Measurements from ENCODE around the gene MUC13. TPM values are rescaled to one million over a fixed set of nuclear protein-coding genes. Genes with fewer than 3 reads are reported as not detected.

Gene MUC13
- total RNA-seq, 4 donors from 2014 or later = 0.46 TPM; not detected in 3

DNA sequence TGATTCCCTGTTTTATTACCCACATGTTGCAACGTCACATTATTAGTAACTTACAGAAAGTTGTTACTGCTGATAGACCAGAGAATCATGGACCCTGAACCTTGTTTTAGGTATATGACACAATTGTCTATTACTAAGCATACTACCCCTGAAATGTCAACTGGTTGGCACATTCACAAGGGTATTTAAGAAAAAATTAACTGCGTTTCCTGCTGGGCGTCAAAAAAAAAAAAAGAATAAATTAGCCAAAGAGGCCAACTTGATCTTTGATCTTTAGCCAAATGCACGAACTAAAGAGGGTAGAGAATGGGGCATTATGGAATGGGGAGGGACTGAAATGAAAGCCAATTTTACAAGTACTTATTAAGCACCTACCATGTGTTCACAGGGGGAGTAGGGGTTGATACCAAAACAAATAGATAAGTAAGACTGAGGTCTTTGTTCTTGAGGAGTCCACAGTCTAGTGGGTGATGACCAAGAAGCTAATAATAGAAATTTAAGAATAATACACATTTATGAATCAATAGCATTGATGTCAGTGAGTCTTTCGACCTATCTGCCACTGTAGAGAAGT lies 17.8 kb upstream of the MUC13 start:
- Histone ChIP-seq H3K9me3 (no peaks in the 10 kb centered on the region), H3K4me3 (no peak overlapping the region), H3K27me3 (no peaks in the 10 kb centered on the region), H3K36me3 (no peaks in the 10 kb centered on the region), H3K4me1 (no peaks in the 10 kb centered on the region), H3K27ac (replicated peaks in 1 of 4) (no peak overlapping the region)
- intact Hi-C loops (cut with DNase I) = no loop called here
- DNase-seq (ENCODE audit: extremely low spot score) = no peak
- TF ChIP-seq EP300 (IDR thresholded peaks at IDR 0.05) (no peak), POLR2AphosphoS5 (IDR thresholded peaks at IDR 0.05) (no peak), POLR2A (IDR thresholded peaks at IDR 0.05; ENCODE audit: low read depth) (no peak)
- TF ChIP-seq, protein P1, sequence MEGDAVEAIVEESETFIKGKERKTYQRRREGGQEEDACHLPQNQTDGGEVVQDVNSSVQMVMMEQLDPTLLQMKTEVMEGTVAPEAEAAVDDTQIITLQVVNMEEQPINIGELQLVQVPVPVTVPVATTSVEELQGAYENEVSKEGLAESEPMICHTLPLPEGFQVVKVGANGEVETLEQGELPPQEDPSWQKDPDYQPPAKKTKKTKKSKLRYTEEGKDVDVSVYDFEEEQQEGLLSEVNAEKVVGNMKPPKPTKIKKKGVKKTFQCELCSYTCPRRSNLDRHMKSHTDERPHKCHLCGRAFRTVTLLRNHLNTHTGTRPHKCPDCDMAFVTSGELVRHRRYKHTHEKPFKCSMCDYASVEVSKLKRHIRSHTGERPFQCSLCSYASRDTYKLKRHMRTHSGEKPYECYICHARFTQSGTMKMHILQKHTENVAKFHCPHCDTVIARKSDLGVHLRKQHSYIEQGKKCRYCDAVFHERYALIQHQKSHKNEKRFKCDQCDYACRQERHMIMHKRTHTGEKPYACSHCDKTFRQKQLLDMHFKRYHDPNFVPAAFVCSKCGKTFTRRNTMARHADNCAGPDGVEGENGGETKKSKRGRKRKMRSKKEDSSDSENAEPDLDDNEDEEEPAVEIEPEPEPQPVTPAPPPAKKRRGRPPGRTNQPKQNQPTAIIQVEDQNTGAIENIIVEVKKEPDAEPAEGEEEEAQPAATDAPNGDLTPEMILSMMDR (IDR thresholded peaks at IDR 0.05) = no peak
- 77% methylated on average over 5 of the region's 5 CpGs for WGBS

DNA sequence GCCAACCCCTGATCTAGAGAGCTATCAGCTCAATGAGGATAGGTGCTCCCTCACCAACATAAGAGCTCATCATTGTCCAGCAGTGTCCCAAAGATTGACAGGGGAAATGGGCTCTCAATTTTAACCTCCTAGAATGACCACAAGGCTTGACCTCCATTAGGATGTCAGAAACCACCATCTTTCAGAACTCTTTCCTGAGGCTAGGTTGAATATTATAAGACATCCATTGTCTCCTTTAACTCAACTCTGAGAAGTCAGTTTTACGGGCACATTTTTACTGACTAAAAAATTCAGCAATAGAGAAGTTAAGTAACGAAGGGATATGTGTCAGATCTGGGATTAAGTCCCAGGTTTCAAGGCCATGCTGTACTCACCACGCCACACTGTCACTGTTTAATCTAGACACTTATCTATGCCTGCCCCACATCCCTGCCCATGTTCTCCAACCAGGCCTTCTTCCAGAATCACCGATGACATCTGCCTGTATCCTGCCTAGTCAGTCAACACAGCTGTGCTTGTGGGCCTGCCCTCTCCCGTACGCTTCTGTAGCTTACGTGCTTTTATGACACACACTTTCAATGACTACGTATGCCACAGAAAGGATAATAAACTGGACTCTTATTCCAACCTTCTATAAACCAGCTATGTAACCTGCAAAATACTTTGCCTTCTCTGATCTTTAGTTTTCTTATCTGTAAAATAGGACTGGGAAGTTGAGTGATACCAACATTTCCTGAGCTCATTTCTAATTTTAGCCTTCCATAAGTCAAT lies 17.1 kb upstream of the MUC13 start:
- DNase-seq (ENCODE audit: extremely low spot score) = no peak
- intact Hi-C loops (cut with DNase I) = no loop called here
- TF ChIP-seq POLR2A (IDR thresholded peaks at IDR 0.05; ENCODE audit: low read depth) (no peak), EP300 (IDR thresholded peaks at IDR 0.05) (no peak), POLR2AphosphoS5 (IDR thresholded peaks at IDR 0.05) (no peak)
- TF ChIP-seq, protein P1 (IDR thresholded peaks at IDR 0.05) = no peak
- Histone ChIP-seq H3K4me1 (no peaks in the 10 kb centered on the region), H3K27ac (replicated peaks in 1 of 4) (no peak overlapping the region), H3K4me3 (no peak overlapping the region), H3K36me3 (no peaks in the 10 kb centered on the region), H3K9me3 (no peaks in the 10 kb centered on the region), H3K27me3 (no peaks in the 10 kb centered on the region)
- WGBS = 98% methylated on average over 8 of the region's 8 CpGs

DNA sequence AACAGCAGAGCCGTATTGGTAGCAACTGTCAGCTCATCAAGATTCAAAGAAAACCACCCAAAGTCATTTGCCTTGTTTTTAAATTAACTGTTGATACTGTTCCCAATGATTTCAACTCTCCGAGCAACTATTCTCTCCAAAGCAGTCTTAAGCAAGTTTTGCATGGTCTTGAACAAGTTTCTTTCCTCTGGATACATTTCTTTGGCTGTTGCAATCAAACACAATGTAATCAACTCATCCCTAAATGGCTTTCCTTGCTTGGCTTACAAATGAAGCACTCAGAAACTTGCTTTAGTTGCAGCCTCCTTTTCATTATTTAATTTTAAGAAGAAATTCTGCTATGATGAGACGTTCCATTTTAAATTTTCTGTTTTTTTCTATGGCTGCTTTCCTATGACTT lies 15.5 kb upstream of the MUC13 start:
- no peak for DNase-seq (ENCODE audit: extremely low spot score)
- Histone ChIP-seq H3K9me3 (no peaks in the 10 kb centered on the region), H3K36me3 (no peaks in the 10 kb centered on the region), H3K4me3 (no peak overlapping the region), H3K27me3 (no peaks in the 10 kb centered on the region), H3K27ac (replicated peaks in 1 of 4) (no peak overlapping the region), H3K4me1 (no peaks in the 10 kb centered on the region)
- intact Hi-C loops (cut with DNase I) = no loop called here
- TF ChIP-seq POLR2AphosphoS5 (IDR thresholded peaks at IDR 0.05) = no peak
- TF ChIP-seq EP300 (IDR thresholded peaks at IDR 0.05) = no peak
- TF ChIP-seq, protein P1 (IDR thresholded peaks at IDR 0.05) = no peak
- TF ChIP-seq POLR2A (IDR thresholded peaks at IDR 0.05; ENCODE audit: low read depth) = no peak
- WGBS = 74% methylated on average over 3 of the region's 3 CpGs

DNA sequence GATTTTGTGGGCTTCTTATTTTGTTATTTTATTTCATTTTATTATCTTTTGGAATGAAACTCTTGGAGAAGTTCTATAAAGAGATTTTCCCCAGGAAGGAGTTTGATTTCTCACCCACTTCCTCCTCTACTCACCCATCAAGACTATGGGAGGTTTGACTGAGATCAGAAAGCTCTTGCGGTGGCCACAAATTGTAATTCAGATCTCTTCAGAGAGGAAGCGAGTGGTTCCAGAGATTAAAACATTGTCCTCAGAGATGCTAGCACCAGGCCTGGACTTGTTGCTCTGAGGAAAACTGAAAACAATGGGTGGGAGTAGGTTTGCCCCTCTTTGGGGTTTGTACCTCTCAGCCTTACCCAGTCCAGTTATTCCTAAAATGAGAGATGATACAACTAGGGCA lies 8.1 kb upstream of the MUC13 start:
- H3K27me3 ChIP-seq = no peaks in the 10 kb centered on the region
- no peak for TF ChIP-seq POLR2A (IDR thresholded peaks at IDR 0.05; ENCODE audit: low read depth)
- TF ChIP-seq POLR2AphosphoS5 (IDR thresholded peaks at IDR 0.05) = no peak
- TF ChIP-seq EP300 (IDR thresholded peaks at IDR 0.05) = no peak
- TF ChIP-seq, protein P1 (IDR thresholded peaks at IDR 0.05) = no peak
- no peaks in the 10 kb centered on the region for H3K9me3 ChIP-seq
- H3K36me3 ChIP-seq = no peaks in the 10 kb centered on the region
- no peak overlapping the region for H3K4me3 ChIP-seq
- no peak overlapping the region for H3K27ac ChIP-seq (replicated peaks in 1 of 4)
- no peak for DNase-seq (ENCODE audit: extremely low spot score)
- no peaks in the 10 kb centered on the region for H3K4me1 ChIP-seq
- 100% methylated on average over 2 of the region's 2 CpGs for WGBS
- intact Hi-C loops (cut with DNase I) = no loop called here

Data from esophagus muscularis mucosa (tissue), 4 donors.